NCI-H1436 treated with DMSO at 0.1 percent for 48 hours (cell line): ENCODE measurements around the gene TNFAIP8L2.

Experiments
- DNase-seq: peaks from one replicate; lab custom pipeline; 2025; lab: John Stamatoyannopoulos, UW

Gene TNFAIP8L2

GRCh38 chr1:151156515-151156819 lies at the start of gene TNFAIP8L2:
TNFAIP8L2 (plus strand) TSS chr1:151156649; CDS start chr1:151158698, 2,049 bp downstream.
- no peak for DNase-seq

- DNase-seq, result no peak
Observed at GRCh38 chr1:151106894-151107293, 49.6 kb upstream of the TNFAIP8L2 start.

GRCh38 chr1:151108331-151108730 lies 48.1 kb upstream of the TNFAIP8L2 start:
- DNase-seq, result no peak

- DNase-seq, result no peak
Observed at GRCh38 chr1:151113877-151114276, 42.6 kb upstream of the TNFAIP8L2 start.

- DNase-seq, result no peak
Observed at GRCh38 chr1:151124763-151125403, 31.6 kb upstream of the TNFAIP8L2 start.

- no peak for DNase-seq
Observed at GRCh38 chr1:151128800-151129199, 27.6 kb upstream of the TNFAIP8L2 start.

GRCh38 chr1:151130987-151131586 lies 25.4 kb upstream of the TNFAIP8L2 start:
- DNase-seq, result no peak

- no peak for DNase-seq
Observed at GRCh38 chr1:151131701-151132334, 24.6 kb upstream of the TNFAIP8L2 start.

GRCh38 chr1:151132335-151133017 lies 24.0 kb upstream of the TNFAIP8L2 start:
- DNase-seq, result no peak

GRCh38 chr1:151133018-151133806 lies 23.2 kb upstream of the TNFAIP8L2 start:
- DNase-seq, result no peak

GRCh38 chr1:151134396-151134795 lies 22.1 kb upstream of the TNFAIP8L2 start:
- DNase-seq, result no peak

GRCh38 chr1:151134991-151135390 lies 21.5 kb upstream of the TNFAIP8L2 start:
- DNase-seq, result no peak

GRCh38 chr1:151135433-151136385 lies 20.7 kb upstream of the TNFAIP8L2 start:
- no peak for DNase-seq

GRCh38 chr1:151137789-151138188 lies 18.7 kb upstream of the TNFAIP8L2 start:
- no peak for DNase-seq

GRCh38 chr1:151142411-151143056 lies 13.9 kb upstream of the TNFAIP8L2 start:
- DNase-seq, result no peak

GRCh38 chr1:151143057-151143435 lies 13.4 kb upstream of the TNFAIP8L2 start:
- DNase-seq, result no peak

- no peak for DNase-seq
Observed at GRCh38 chr1:151143986-151144385, 12.5 kb upstream of the TNFAIP8L2 start.

- DNase-seq, result no peak
Observed at GRCh38 chr1:151144474-151145303, 11.8 kb upstream of the TNFAIP8L2 start.

GRCh38 chr1:151145304-151146071 lies 11.0 kb upstream of the TNFAIP8L2 start:
- no peak for DNase-seq
